ENCODE results near the gene SLFN12L. TPM values are rescaled to one million over a fixed set of nuclear protein-coding genes. Genes with fewer than 3 reads are reported as not detected.
"Not testable (repeated sequence)": the region's sequence is repeated elsewhere in the genome, so short reads cannot be mapped to it uniquely, and the experiment has no call there.

Gene SLFN12L
- total RNA-seq, 1 donor from 2014 or later, result 0.18 TPM

DNA sequence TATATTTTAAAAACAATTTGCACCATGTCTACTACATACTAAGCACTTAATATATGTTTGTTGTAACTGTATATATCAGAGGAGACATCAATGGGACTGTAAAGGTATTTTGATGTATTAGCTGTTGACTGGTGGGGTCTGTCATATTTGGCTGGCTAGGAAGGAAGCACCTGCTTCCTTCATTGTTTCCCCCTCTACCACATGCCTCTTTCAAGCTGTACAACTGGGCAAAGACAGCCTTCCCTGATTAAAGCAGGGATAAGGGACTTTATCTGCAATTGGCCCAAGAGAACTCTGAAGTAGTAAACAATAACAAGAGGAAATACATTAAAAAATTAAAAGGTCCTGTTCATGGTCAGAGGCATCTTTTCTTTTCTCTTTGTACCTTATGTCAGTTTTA is 5.5 kb upstream of the SLFN12L start:
- no peak for DNase-seq (ENCODE audit: low spot score in 2 of 2, unreplicated experiment in 2 of 2)
- Mint-ChIP-seq H3K27ac (no peak overlapping the region), H3K4me3 (no peak overlapping the region), H3K4me1 (peaks cover 3% of the 10 kb centered on the region), H3K36me3 (no peaks in the 10 kb centered on the region), H3K27me3 (ENCODE audit: low read depth) (peaks cover 58% of the 10 kb centered on the region), H3K9me3 (no peaks in the 10 kb centered on the region)
- TF ChIP-seq, protein P1, sequence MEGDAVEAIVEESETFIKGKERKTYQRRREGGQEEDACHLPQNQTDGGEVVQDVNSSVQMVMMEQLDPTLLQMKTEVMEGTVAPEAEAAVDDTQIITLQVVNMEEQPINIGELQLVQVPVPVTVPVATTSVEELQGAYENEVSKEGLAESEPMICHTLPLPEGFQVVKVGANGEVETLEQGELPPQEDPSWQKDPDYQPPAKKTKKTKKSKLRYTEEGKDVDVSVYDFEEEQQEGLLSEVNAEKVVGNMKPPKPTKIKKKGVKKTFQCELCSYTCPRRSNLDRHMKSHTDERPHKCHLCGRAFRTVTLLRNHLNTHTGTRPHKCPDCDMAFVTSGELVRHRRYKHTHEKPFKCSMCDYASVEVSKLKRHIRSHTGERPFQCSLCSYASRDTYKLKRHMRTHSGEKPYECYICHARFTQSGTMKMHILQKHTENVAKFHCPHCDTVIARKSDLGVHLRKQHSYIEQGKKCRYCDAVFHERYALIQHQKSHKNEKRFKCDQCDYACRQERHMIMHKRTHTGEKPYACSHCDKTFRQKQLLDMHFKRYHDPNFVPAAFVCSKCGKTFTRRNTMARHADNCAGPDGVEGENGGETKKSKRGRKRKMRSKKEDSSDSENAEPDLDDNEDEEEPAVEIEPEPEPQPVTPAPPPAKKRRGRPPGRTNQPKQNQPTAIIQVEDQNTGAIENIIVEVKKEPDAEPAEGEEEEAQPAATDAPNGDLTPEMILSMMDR (IDR thresholded peaks at IDR 0.05; ENCODE audit: unreplicated experiment), result no peak

DNA sequence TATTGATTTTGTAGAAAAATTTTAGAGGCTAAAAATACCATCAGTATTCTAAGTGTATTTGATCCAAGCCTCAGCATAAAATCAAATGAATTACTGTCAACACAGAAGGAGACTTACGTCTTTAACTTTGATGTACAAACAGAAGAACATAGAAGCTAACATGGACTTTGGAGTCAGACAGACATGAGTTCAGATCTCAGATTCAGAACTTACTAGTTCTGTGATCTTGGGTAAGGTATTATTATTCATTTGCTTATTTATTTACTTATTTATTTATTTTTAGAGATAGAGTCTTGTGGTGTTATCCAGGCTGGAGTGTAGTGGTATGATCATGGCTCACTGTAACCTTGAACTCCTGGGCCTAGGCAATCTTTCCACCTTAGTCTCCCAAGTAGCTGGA is 4.0 kb upstream of the SLFN12L start:
- TF ChIP-seq, protein P1 (IDR thresholded peaks at IDR 0.05; ENCODE audit: unreplicated experiment), result no peak
- H3K36me3 Mint-ChIP-seq, result no peaks in the 10 kb centered on the region
- H3K4me1 Mint-ChIP-seq, result peaks cover 6% of the 10 kb centered on the region
- no peak overlapping the region for H3K4me3 Mint-ChIP-seq
- H3K27me3 Mint-ChIP-seq (ENCODE audit: low read depth), result peaks cover 44% of the 10 kb centered on the region
- DNase-seq (ENCODE audit: low spot score in 2 of 2, unreplicated experiment in 2 of 2), result no peak
- no peaks in the 10 kb centered on the region for H3K9me3 Mint-ChIP-seq
- no peak overlapping the region for H3K27ac Mint-ChIP-seq

DNA sequence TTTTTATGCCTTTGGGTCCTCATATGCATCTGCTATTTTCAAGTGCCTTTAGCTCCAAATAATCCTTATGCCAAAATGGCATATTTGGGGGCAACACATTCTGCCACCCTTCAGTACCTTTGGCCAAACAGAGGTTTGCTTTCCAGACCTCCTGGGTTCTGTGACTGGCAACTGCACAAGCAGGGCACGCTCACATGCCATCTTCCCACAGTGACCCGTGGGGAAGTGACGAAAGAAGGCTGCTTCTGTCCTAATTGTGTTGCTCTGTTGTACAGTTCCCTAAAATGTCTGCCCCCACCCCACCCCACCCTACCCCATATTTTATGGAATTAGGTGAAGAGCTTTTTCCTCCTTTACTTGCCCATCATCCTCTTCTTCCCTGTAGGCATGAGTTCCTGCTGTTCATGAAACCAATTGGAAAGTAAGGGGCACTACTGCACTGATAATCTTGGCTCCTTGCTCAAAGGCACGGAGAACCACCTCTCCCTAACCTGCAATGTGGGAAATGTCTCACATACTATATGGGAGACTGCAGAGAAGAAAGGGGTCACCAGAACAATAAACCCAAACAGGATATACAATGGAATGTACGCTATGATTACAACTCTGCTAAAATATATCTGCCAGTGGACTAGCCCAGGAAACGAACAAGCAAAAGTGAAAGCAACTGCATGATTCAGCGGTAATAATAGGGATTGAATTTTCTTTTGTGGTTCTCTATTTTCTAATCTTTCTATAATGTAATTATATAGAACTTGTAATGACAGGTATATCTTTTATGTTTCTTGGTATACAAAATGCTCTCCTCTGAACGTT is 3.3 kb upstream of the SLFN12L start:
- Mint-ChIP-seq H3K27me3 (ENCODE audit: low read depth) (peaks cover 40% of the 10 kb centered on the region), H3K4me3 (no peak overlapping the region), H3K27ac (no peak overlapping the region), H3K36me3 (no peaks in the 10 kb centered on the region), H3K9me3 (no peaks in the 10 kb centered on the region), H3K4me1 (peaks cover 6% of the 10 kb centered on the region)
- TF ChIP-seq, protein P1 (IDR thresholded peaks at IDR 0.05; ENCODE audit: unreplicated experiment), result no peak
- no peak for DNase-seq (ENCODE audit: low spot score in 2 of 2, unreplicated experiment in 2 of 2)

DNA sequence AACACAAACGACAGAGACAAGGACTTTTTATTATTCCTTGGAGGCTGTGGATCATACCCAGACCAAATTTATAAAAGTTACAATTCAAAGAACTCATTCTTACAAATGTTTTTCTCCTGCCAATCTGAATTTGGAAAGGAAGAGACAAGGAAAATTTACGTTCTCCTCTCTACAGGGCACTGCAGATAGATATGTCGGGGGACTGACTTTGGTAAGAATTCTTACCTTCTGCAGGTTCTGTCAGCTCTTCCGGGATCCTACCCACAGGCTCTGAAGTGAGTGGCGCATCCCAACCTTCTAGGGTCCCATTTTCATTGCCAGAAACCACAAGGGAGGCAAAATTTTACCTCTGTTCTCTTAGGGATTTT is 2.2 kb upstream of the SLFN12L start:
- TF ChIP-seq, protein P1 (IDR thresholded peaks at IDR 0.05; ENCODE audit: unreplicated experiment), result peak; percentile 51
- no peaks in the 10 kb centered on the region for H3K9me3 Mint-ChIP-seq
- H3K27ac Mint-ChIP-seq, result no peak overlapping the region
- H3K36me3 Mint-ChIP-seq, result no peaks in the 10 kb centered on the region
- H3K4me3 Mint-ChIP-seq, result no peak overlapping the region
- H3K27me3 Mint-ChIP-seq (ENCODE audit: low read depth), result peaks cover 30% of the 10 kb centered on the region
- DNase-seq (ENCODE audit: low spot score in 2 of 2, unreplicated experiment in 2 of 2), result no peak
- H3K4me1 Mint-ChIP-seq, result peaks cover 8% of the 10 kb centered on the region

DNA sequence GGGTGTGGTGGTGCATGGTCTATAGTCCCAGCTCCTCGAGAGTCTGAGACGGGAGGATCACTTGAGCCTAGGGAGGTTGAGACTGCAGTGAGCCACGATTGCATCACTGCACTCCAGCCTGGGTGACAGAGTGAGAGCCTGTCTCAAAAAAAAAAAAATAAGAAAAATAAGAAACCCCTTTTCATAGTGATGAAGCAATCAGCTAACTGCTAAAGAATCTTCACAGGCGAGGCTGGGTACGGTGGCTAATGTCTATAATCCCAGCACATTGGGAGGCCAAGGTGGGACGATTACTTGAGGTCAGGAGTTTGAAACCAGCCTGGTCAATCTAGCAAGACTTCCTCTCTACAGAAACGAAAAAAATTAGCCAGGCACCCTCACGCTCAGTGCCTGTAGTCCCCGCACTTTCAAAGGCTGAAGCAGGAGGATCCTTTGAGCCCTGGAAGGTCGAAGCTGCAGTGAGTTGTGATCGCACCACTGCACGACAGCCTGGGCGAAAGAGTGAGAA is 760 bp downstream of the SLFN12L start:
- Mint-ChIP-seq H3K27ac (no peak overlapping the region), H3K36me3 (no peaks in the 10 kb centered on the region), H3K4me1 (peaks cover 15% of the 10 kb centered on the region), H3K9me3 (no peaks in the 10 kb centered on the region), H3K4me3 (no peak overlapping the region), H3K27me3 (ENCODE audit: low read depth) (peaks cover 17% of the 10 kb centered on the region)
- TF ChIP-seq, protein P1 (IDR thresholded peaks at IDR 0.05; ENCODE audit: unreplicated experiment), result no peak
- DNase-seq (ENCODE audit: low spot score in 2 of 2, unreplicated experiment in 2 of 2), result no peak

DNA sequence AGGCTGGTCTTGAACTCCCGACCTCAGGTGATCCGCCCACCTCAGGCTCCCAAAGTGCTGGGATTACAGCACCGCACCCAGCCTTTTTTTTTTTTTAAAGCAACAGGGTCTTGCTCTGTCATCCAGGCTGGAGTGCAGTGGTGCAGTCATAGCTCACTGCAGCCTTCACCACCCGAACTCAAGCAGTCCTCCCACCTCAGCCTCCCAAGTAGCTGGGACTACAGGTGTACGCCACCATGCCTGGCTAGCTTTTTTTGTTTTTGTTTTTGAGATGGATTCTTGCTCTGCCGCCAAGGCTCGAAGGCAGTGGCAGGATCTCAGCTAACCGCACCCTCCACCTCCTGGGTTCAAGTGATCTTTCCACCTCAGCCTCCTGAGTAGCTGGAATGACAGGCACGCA is 2.1 kb downstream of the SLFN12L start:
- DNase-seq (ENCODE audit: low spot score in 2 of 2, unreplicated experiment in 2 of 2); H3K36me3 Mint-ChIP-seq; H3K27ac Mint-ChIP-seq; H3K9me3 Mint-ChIP-seq; H3K4me3 Mint-ChIP-seq: not testable (repeated sequence)
- H3K4me1 Mint-ChIP-seq, result peaks cover 15% of the 10 kb centered on the region
- H3K27me3 Mint-ChIP-seq (ENCODE audit: low read depth), result peaks cover 11% of the 10 kb centered on the region
